ENCODE measurements around the gene IGF2BP1.
"Not testable (repeated sequence)": the region's sequence is repeated elsewhere in the genome, so short reads cannot be mapped to it uniquely, and the experiment has no call there.

The IGF2BP1 gene

GRCh38 chr17:49021095-49021767, 24.0 kb downstream of the IGF2BP1 start:
- no peak for DNase-seq

GRCh38 chr17:49021768-49022103, 24.6 kb downstream of the IGF2BP1 start:
- DNase-seq = no peak

GRCh38 chr17:49022391-49022941, 25.3 kb downstream of the IGF2BP1 start:
- DNase-seq = peak; percentile 57

GRCh38 chr17:49024523-49024922, 27.3 kb downstream of the IGF2BP1 start:
- DNase-seq = no peak

- not testable (repeated sequence) for DNase-seq
Observed at GRCh38 chr17:49026447-49026846, 29.3 kb downstream of the IGF2BP1 start.

- no peak for DNase-seq
Observed at GRCh38 chr17:49028271-49028670, 31.1 kb downstream of the IGF2BP1 start.

- DNase-seq = no peak
Observed at GRCh38 chr17:49029801-49030200, 32.6 kb downstream of the IGF2BP1 start.

- peak; percentile 59 for DNase-seq
Observed at GRCh38 chr17:49031965-49032928, 35.1 kb downstream of the IGF2BP1 start.

GRCh38 chr17:49035470-49036269, 38.5 kb downstream of the IGF2BP1 start:
- peak; percentile 57 for DNase-seq

GRCh38 chr17:49036270-49036626, 39.1 kb downstream of the IGF2BP1 start:
- DNase-seq = no peak

- no peak for DNase-seq
Observed at GRCh38 chr17:49038138-49038537, 41.0 kb downstream of the IGF2BP1 start.

- no peak for DNase-seq
Observed at GRCh38 chr17:49038544-49038943, 41.4 kb downstream of the IGF2BP1 start.

GRCh38 chr17:49039518-49039917, 42.3 kb downstream of the IGF2BP1 start:
- not testable (repeated sequence) for DNase-seq

GRCh38 chr17:49041527-49041926, 44.3 kb downstream of the IGF2BP1 start:
- DNase-seq = no peak

GRCh38 chr17:49045376-49045775, 48.2 kb downstream of the IGF2BP1 start:
- DNase-seq = peak; percentile 3

GRCh38 chr17:49046912-49047311, 49.7 kb downstream of the IGF2BP1 start:
- no peak for DNase-seq

GRCh38 chr17:49049265-49049664, 52.1 kb downstream of the IGF2BP1 start:
- DNase-seq = no peak

- DNase-seq = no peak
Observed at GRCh38 chr17:49050611-49051010, 53.4 kb downstream of the IGF2BP1 start.

- no peak for DNase-seq
Observed at GRCh38 chr17:49051269-49051668, 54.1 kb downstream of the IGF2BP1 start.

- DNase-seq = no peak
Observed at GRCh38 chr17:49053171-49053829, 56.1 kb downstream of the IGF2BP1 start.

- DNase-seq = no peak
Observed at GRCh38 chr17:49054342-49055092, 57.3 kb downstream of the IGF2BP1 start.
